GM18505 (cell line): Measurements from ENCODE around the gene MAK.
A peak's percentile ranks its signal among the peaks of the same experiment; 100 is the strongest.
"Not testable (repeated sequence)": the region's sequence is repeated elsewhere in the genome, so short reads cannot be mapped to it uniquely, and the experiment has no call there.

ENCODE experiments used
- ATAC-seq: cut with Tn5 transposase; IDR thresholded peaks from one replicate; pipeline ENCODE4 v1.9.1; 2021; ENCODE audit not compliant: unreplicated experiment
- POLR2A ChIP-seq: IDR thresholded peaks from 4 replicates; pipeline ENCODE4 v1.6.1; 2011; ENCODE audit warnings: borderline replicate concordance; ENCODE audit not compliant: insufficient read depth, insufficient read length; ENCODE audit errors: extremely low read depth

Gene MAK

GRCh38 chr6:10837009-10837621, 1.2 kb downstream of the MAK start:
- no peak for TF ChIP-seq POLR2A
- ATAC-seq: no peak

DNA sequence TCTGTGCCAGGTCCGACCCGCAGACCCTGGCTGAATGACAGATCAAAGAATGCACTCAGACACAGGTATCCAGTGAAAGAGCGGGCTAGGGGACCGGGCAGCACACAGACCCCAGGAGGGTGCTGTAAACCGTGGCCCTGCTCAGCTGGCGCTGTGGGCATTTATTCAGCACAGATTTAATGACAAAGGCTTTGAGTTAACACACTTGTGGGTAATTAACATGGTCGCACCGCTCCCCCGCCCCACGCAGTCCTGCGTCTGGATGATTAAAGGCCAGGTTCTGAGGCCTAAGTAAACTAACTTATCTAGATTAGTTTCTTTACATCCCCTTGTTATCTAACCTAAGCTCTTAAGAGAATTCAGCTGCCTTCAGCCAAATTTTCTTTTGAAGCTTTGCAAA, 3.5 kb downstream of the MAK start:
- no peak for ATAC-seq
- TF ChIP-seq POLR2A: no peak

GRCh38 chr6:10831609-10832008, 6.7 kb downstream of the MAK start:
- no peak for ATAC-seq
- TF ChIP-seq POLR2A: no peak

- no peak for ATAC-seq
- TF ChIP-seq POLR2A: no peak
Observed at GRCh38 chr6:10824819-10825218, 13.5 kb downstream of the MAK start.

- TF ChIP-seq POLR2A: no peak
- no peak for ATAC-seq
Observed at GRCh38 chr6:10824297-10824696, 14.0 kb downstream of the MAK start.

DNA sequence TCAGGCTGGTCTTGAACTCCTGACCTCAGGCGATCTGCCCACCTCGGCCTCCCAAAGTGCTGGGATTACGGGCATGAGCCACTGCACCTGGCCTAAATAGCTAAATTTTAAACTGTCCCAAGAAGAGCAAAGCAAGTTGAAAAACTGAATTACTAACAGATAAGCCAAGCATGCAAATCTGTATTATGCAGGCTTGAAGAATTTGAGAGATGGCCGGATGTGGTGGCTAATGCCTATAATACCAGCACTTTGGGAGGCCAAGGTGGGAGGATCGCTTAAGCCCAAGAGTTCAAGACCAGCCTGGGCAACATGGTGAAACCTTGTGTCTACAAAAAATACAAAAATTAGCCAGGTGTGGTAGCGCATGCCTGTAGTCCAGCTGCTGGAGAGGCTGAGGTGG, 24.2 kb downstream of the MAK start:
- not testable (repeated sequence) for ATAC-seq

DNA sequence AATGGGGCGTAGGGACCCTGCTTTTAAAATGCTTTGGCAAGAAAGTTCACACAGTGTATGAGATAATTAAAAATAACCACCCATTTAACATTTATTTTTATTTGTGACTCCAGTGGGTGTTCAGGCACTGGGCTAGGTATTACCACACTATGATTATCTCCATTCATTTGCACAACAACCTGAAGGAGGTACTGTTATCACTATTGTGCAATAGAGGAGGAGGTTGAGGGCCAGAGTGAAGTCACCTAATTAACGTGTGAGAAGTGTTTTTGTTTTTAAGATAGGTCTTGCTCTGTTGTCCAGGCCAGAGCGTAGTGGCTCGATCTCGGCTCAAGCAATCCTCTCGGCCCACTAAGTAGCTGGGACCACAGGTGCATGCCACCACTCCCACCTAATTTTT, 29.2 kb downstream of the MAK start:
- no peak for TF ChIP-seq POLR2A
- ATAC-seq: no peak

- no peak for ATAC-seq
- no peak for TF ChIP-seq POLR2A
Observed at GRCh38 chr6:10808376-10808775, 30.0 kb downstream of the MAK start.

DNA sequence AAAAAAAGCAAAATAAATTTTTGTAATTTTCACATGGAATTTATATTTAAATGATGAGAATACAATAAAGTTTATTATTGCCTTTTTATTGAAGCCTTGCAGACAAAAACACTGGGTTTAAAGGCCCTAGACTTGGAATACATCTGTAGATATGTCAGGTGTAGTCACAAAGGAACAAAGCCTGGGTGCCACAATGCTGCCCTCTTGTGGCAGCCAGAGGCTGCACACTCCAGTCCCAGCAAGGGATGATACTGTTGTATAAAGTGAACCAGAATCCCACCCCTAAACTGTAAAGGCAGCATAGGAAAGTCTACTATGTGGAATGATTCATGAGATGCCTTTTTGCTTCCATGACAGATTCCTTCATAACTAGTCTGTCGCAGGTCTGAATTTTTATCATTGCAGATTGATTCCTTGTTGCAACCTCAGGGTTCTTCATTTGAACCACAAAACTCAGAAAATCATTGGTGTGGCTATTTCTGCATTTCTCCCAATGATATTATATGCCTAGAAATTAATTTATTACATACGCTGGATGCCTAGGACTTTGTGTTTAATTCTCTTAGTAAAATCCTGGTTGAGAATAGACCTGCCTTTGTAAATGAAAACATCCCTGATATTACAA, 37.0 kb downstream of the MAK start:
- no peak for TF ChIP-seq POLR2A
- ATAC-seq: peak; percentile 94

GRCh38 chr6:10800810-10801209, 37.5 kb downstream of the MAK start:
- no peak for TF ChIP-seq POLR2A
- ATAC-seq: no peak

DNA sequence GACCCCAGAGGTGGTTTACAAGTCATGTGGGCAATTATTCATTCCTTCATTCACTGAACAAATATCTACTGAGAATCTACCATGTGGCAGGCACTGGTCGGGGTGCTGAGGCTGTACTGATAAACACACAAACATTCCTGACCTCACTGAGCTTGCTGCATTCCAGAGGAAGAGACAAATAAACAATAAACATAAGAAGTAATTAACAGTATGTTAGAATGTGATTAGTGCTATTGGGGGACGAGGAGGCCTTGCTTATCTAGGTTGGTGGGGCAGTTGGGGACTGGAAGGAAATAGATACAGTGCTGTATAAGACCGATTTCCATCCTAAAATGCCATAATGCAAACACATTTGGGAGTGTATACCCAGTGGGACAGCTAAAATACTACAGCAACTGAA, 44.1 kb downstream of the MAK start:
- no peak for TF ChIP-seq POLR2A
- no peak for ATAC-seq

GRCh38 chr6:10793695-10794094, 44.6 kb downstream of the MAK start:
- ATAC-seq: no peak
- no peak for TF ChIP-seq POLR2A

GRCh38 chr6:10793035-10793434, 45.3 kb downstream of the MAK start:
- TF ChIP-seq POLR2A: no peak
- no peak for ATAC-seq

GRCh38 chr6:10792101-10792500, 46.2 kb downstream of the MAK start:
- TF ChIP-seq POLR2A: no peak
- no peak for ATAC-seq

GRCh38 chr6:10791673-10792072, 46.7 kb downstream of the MAK start:
- TF ChIP-seq POLR2A: no peak
- no peak for ATAC-seq

DNA sequence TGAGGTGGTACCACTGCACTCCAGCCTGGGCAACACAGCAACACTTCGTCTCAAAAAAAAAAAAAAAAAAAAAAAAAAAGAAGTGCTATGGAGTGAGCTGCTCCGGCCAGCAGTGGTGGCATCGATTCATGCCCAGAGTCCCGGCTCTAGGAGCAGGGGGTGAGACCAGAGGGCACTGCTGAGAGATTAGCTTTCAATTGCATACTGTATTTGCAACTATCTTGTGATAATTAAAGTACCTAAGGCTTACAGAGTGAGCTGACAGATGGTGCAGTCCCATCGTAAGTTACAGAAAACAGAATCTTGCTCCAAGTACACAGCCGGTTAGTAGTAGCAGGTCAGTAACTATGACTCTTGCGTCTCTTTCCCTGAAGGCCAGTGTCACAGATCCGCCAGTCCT, 59.3 kb downstream of the MAK start:
- TF ChIP-seq POLR2A: no peak
- no peak for ATAC-seq

DNA sequence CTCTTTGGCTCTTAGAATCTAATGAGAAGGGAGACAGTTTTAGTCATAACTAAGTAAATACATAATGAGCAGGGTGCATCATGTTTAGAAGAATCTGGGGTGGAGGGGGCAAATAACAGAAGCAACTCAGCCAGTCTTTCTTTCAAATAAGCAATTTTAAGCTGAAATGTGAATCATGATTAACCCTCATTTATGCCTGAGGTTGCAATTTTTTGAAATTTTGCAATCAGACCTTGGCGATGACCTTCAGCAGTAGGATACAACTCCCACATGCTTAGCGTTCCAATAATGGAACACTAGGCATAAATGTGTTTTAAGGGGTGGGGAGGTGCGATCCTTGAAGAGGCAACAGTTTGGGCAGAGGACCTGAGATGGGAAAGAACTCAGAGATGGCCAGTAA, 60.1 kb downstream of the MAK start:
- no peak for ATAC-seq
- TF ChIP-seq POLR2A: no peak
